ENCODE results near the gene STC2. TPM values are rescaled to one million over a fixed set of nuclear protein-coding genes. Genes with fewer than 3 reads are reported as not detected.
"Not testable (repeated sequence)": the region's sequence is repeated elsewhere in the genome, so short reads cannot be mapped to it uniquely, and the experiment has no call there.

STC2 gene
- total RNA-seq (2014; rRNA removed; shearing (Covaris generic)): 0.03 and 1.1 TPM in 2 replicates

GRCh38 chr5:173327948-173328843, at the start of gene STC2:
Gene STC2 (minus strand): TSS chr5:173328414. CDS start chr5:173328193, 221 bp downstream.
- in situ Hi-C loops (cut with HindIII; ENCODE audit: low sequenced_read_pairs): no loop called here
- DNase-seq (ENCODE audit: low spot score): no peak

DNA sequence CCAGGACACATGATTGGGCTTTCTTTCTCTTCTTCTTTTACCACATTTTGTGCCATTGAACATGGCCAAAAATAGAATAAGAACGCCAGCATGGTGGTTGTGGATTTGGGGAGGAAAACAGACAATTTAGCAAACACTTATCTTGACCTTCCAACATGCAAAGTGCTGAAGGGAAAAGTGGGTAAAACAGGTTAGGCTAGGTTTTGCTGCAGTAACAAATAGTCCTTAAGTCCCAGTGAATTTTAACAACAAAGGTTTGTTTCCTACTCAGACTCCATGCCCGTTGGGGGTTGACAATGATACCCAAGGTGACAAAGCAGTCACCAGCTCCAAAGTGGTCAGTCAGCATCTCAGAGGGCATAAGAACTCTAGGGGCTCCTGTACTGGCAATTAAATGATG, 43.2 kb upstream of the STC2 start:
- in situ Hi-C loops (cut with HindIII; ENCODE audit: low sequenced_read_pairs): no loop called here
- no peak for DNase-seq (ENCODE audit: low spot score)

DNA sequence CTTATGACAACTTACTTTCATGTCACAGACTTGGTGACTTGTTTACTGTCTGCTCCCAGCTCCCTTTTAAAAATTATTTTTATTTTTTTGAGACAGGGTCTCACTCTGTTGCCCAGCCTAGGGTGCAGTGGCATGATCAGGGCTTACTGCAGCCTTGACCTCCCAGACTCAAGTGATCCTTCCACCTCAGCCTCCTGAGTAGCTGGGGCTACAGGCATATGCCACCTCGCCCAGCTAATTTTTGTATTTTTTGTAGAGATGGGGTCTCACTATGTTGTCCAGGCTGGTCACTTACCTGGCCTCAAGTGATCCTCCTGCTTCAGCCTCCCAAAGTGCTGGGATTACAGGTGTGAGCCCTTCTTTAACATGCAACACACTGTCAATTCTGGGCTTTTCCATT, 35.2 kb upstream of the STC2 start:
- in situ Hi-C loops (cut with HindIII; ENCODE audit: low sequenced_read_pairs); DNase-seq (ENCODE audit: low spot score): not testable (repeated sequence)

DNA sequence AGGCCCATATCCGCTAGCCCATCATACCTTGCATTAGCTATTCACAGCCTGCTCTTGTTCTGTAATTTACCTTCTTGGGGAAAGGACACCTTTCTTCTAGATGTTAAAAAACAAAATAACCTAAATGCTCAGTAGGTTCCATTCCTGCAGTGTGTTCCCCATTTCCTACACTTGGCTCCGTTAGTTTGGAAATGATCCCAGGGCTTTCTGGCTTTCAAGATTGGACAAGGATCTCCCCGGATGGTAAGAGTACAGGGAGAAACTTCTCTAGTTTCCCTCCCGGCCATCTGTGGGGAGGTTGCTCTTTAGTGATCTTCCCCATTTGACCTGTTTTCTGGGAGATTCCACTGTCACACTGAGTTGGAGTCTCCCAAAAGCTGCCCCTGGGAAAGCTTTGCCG, 27.3 kb upstream of the STC2 start:
- in situ Hi-C loops (cut with HindIII; ENCODE audit: low sequenced_read_pairs): no loop called here
- DNase-seq (ENCODE audit: low spot score): peak; percentile 30

DNA sequence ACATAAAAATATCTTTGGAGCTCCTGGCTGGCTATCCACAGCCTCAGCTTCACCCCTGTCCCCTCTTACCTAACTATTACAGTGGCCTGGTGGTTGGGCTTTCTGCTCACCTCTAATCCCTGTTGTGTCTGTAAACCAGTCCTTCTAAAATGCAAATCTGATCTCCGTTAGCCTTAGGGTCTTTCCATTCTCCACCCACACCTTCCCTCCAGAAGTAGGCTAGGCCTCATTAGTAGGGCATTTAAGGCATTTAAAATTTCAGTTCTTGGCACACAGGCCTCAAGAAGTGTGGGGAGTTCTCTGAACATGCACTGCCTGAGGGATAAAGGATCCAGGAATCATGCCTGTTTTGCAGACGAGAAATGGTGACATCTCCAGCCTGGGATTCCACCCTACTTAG, 26.4 kb upstream of the STC2 start:
- in situ Hi-C loops (cut with HindIII; ENCODE audit: low sequenced_read_pairs): no loop called here
- DNase-seq (ENCODE audit: low spot score): no peak

DNA sequence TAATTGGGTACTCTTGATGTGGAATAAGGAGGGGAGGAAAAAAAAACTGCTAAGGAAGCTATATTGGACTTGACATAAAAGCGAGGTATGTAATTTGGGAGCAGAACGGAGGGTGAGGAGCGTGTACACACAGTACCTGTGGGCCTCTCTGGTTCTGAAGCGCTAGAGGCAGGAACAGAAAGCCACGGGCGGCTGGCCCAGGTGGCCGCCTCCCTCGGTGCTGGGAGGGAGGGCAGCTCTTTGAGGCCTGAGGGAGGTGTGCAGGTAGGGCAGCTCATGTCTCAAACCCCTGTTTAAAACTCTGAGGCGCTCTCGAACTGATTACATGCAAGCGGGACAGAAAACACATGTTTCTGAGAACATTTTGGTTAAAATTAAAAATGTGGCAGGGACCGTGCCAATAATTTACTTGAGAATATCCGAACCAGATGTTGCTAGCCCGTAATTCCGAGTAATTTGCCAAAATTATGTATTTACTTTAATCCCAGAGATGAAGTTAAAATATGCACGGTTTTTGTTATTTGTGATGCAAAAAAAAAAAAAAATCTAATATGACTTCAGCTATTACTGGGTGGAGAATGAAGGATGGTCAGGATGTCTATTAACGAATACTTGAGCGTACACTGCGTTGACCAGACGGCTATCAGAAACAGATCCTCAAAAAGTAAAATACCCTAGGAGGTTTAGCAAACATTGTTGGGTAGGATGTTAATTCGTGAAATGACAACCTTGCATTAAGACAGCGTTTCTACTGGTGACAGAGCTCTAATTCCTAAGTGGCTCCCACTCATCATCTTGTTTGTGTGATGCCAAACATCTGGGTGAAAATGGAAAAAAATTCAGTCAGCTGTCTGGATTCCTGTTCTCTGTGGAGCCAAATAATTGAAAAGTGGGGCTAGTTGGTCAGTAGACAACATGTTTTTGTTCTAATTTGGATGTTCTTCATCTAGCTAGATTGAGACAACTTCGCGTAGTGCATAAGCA, 24.4 kb upstream of the STC2 start:
- DNase-seq (ENCODE audit: low spot score): no peak
- in situ Hi-C loops (cut with HindIII; ENCODE audit: low sequenced_read_pairs): no loop called here

DNA sequence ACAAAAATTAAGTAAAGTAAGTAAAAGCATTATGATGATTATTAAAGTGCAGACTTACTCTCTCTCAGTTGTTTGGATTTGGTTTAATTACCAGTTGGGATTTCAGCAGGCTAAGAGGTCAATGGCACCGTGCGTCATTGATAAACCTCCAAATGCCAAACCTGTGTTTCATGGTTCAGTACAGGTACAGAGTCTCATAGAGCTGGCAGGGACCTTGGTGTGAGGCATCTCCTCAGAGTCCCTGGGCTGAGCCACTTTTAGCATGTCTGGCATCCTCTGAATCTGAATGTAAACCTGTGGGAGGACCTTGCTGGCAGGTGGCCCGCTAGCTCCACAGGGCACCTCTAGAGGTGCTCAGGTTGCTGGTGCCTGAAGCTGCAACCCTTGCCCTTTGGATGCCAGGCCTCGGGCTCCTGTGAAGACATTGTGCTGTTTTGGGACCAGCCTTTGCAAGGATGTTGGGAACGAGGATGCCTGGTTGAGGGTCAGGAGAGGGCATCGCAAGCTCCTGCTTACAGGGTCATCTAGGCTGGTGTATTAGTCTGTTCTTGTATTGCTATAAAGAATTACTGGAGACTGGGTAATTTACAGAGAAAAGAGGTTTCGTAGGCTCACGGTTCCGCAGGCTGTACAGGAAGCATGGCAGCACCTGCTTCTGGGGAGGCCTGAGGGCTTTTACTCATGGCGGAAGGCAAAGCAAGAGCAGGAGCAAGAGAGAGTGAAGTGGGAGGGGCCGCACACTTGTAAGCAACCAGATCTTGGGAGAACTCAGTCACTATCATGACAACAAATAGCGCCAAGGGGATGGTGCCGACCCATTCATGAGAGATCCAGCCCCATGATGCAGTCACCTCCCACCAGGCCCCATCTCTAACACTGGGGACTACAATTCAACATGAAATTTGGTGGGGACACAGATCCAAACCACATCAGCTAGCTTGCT, 14.9 kb upstream of the STC2 start:
- in situ Hi-C loops (cut with HindIII; ENCODE audit: low sequenced_read_pairs): no loop called here

DNA sequence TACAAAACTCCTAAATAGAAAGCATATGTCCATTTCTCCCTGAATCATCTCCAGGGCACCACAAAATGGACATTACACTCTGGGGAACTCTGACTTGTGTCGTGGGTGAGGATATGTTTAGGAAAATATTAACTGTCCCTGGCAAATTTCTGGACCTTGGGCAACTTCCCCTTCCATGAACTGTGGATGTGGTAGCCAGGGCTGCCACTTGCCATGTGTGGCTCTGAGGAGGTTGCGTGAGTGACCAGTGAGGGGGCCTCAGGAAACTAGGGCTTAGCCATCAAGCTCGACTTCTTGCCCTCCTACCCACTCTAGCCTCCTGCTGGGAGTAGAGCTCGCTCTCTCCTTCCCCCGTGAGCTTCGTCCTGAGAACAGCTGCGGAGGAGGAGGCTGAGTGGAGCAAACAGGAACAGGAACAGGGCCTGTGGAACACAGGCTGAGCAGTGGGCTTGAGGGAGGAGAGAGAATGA, 13.8 kb upstream of the STC2 start:
- DNase-seq (ENCODE audit: low spot score): no peak
- in situ Hi-C loops (cut with HindIII; ENCODE audit: low sequenced_read_pairs): no loop called here

More for the DNA sequence above, 14.9 kb upstream of the STC2 start:
- DNase-seq (ENCODE audit: low spot score): no peak

GRCh38 chr5:173340984-173341383, 12.8 kb upstream of the STC2 start:
- DNase-seq (ENCODE audit: low spot score): no peak
- in situ Hi-C loops (cut with HindIII; ENCODE audit: low sequenced_read_pairs): no loop called here

DNA sequence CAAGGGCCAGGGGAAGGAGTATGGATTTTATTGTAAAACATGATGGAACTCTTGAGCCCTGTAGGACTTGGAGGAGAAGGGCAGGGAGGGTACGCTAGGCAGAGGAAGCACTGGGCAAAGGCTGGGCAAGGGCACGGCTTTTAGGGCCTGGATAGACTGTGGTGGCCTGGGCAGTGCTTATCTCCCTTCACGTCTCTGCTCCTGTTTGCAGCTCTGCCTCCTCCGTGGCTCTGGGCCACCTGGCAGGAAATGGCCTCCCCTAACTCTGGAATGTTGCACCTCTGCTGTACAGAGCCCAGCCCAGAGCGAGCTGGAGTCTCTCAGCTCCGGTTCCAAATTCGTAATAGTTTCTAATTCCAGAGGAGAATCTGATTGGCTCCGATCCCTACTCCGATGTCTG, 12.2 kb upstream of the STC2 start:
- no peak for DNase-seq (ENCODE audit: low spot score)
- in situ Hi-C loops (cut with HindIII; ENCODE audit: low sequenced_read_pairs): no loop called here

- in situ Hi-C loops (cut with HindIII; ENCODE audit: low sequenced_read_pairs): no loop called here
- DNase-seq (ENCODE audit: low spot score): no peak
Measured at GRCh38 chr5:173339286-173339685, 11.1 kb upstream of the STC2 start.

GRCh38 chr5:173338380-173339015, 10.3 kb upstream of the STC2 start:
- in situ Hi-C loops (cut with HindIII; ENCODE audit: low sequenced_read_pairs): no loop called here
- DNase-seq (ENCODE audit: low spot score): no peak

DNA sequence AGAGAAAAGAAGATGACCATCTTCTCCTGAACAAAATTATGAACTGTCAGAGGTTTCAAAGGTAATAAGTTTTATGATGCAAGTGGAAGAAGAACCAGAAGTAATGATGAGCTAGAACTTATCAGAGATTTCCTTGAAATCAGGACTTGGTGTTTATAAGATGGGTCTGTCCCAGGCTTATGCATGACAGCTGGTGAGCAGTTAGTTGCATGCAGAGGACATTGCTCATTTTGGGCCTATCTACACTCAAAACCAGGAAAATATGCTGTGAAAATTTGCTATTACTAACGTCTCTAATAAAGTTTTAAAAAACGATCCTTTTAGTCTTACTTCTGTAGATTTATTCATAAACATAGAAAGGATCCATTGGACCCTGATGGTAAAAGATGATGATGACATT, 6.6 kb upstream of the STC2 start:
- no peak for DNase-seq (ENCODE audit: low spot score)
- in situ Hi-C loops (cut with HindIII; ENCODE audit: low sequenced_read_pairs): no loop called here

DNA sequence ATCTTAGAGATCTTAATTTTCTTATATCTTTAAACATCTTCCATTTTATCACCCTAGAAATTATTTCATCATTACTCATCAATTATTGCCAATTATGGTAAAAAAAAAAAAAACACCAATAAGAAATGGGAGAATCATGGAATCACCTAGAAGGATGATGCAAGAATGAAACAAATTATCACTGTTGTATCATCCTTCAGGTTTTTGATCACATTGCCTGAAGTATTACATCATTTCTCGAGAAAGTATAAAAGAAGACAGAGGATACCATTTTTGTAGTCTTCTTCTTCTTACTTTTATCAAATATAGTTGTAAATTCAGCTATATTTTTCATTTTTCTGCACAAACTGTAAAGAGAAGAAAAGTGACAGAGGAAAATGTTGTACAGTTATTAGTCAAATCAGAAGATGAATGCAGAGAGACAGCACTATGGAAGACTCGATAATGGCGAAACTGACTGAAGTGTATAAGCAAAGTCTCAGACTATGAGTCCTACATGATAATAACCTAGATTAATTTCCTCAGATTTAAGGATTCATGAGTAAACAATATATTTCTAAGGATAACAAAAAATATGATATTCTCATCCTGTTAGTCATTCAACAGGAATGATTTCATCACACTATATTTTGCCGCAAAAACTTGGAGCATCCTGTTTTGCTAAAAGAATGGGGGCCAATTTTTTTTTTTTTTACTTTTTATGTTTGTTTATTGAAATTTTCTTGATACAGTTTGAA, 5.9 kb upstream of the STC2 start:
- in situ Hi-C loops (cut with HindIII; ENCODE audit: low sequenced_read_pairs): no loop called here
- DNase-seq (ENCODE audit: low spot score): no peak

DNA sequence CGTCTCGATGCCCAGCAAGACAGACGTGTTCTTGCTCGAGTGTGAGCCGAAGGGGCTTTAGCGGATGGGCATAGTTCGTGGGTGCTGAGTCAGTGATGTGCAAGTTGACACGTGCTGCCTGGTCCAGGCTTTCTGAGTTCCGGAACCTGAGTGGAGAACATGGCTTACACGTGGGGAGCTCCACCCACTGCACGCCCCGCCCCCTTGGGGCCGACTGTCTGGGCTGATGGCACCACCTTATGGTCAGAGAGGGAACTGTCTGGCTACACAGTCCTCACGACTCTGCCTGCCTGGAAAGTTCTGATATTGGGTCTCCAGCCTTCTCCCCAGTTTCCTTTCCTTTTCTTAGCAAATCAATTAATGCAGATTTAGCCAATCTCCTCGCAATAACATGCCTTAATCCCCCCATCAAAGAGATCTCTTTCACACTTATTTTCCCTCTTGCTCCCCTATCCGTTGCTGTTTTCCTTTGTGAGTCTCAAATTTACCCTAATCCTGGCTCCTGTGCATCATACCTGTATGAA, 3.8 kb upstream of the STC2 start:
- in situ Hi-C loops (cut with HindIII; ENCODE audit: low sequenced_read_pairs): no loop called here

GRCh38 chr5:173331287-173331686, 3.1 kb upstream of the STC2 start:
- in situ Hi-C loops (cut with HindIII; ENCODE audit: low sequenced_read_pairs): no loop called here
- no peak for DNase-seq (ENCODE audit: low spot score)

More for the DNA sequence above, 3.8 kb upstream of the STC2 start:
- DNase-seq (ENCODE audit: low spot score): peak; percentile 32

Data from G401 (cell line).